ENCODE results near the gene PDE6H. TPM values are rescaled to one million over a fixed set of nuclear protein-coding genes. Genes with fewer than 3 reads are reported as not detected.
A peak's percentile ranks its signal among the peaks of the same experiment; 100 is the strongest.

Gene PDE6H
- total and polyA plus RNA-seq, 5 donors: not detected

GRCh38 chr12:14975457-14975856 is 2.6 kb downstream of the PDE6H start:
- ATAC-seq (no peak), DNase-seq (peak in 1 of 3 donors; percentile 41)
- H3K9me3 ChIP-seq (ENCODE audit: control insufficient read depth, low read length): no peaks in the 10 kb centered on the region
- no peak overlapping the region for H3K27ac ChIP-seq (ENCODE audit: low read length)
- H3K27me3 ChIP-seq (ENCODE audit: control insufficient read depth, insufficient read depth): no peaks in the 10 kb centered on the region
- WGBS: 81% methylated on average over 4 of the region's 4 CpGs
- intact Hi-C loops (cut with DNase I): no loop called here
- no peak overlapping the region for H3K4me3 ChIP-seq (ENCODE audit: low read length)
- H3K4me1 ChIP-seq (ENCODE audit: control insufficient read depth, insufficient read depth, low read length): no peaks in the 10 kb centered on the region

GRCh38 chr12:14976658-14977057 is 3.8 kb downstream of the PDE6H start:
- H3K27ac ChIP-seq (ENCODE audit: low read length): no peak overlapping the region
- no peak for DNase-seq
- intact Hi-C loops (cut with DNase I): no loop called here
- H3K27me3 ChIP-seq (ENCODE audit: control insufficient read depth, insufficient read depth): no peaks in the 10 kb centered on the region
- no peak overlapping the region for H3K4me3 ChIP-seq (ENCODE audit: low read length)
- ATAC-seq: no peak
- no peaks in the 10 kb centered on the region for H3K9me3 ChIP-seq (ENCODE audit: control insufficient read depth, low read length)
- H3K4me1 ChIP-seq (ENCODE audit: control insufficient read depth, insufficient read depth, low read length): no peaks in the 10 kb centered on the region
- WGBS: 83% methylated on average over 3 of the region's 3 CpGs

GRCh38 chr12:14979468-14979867 is 6.6 kb downstream of the PDE6H start:
- ATAC-seq (no peak), DNase-seq (no peak)
- intact Hi-C loops (cut with DNase I): no loop called here
- no peaks in the 10 kb centered on the region for H3K9me3 ChIP-seq (ENCODE audit: control insufficient read depth, low read length)
- H3K4me1 ChIP-seq (ENCODE audit: control insufficient read depth, insufficient read depth, low read length): no peaks in the 10 kb centered on the region
- H3K27me3 ChIP-seq (ENCODE audit: control insufficient read depth, insufficient read depth): no peaks in the 10 kb centered on the region
- H3K4me3 ChIP-seq (ENCODE audit: low read length): no peak overlapping the region
- H3K27ac ChIP-seq (ENCODE audit: low read length): no peak overlapping the region

GRCh38 chr12:14981049-14981448 is 8.2 kb downstream of the PDE6H start:
- Histone ChIP-seq H3K27ac (ENCODE audit: low read length) (no peak overlapping the region), H3K9me3 (ENCODE audit: control insufficient read depth, low read length) (no peaks in the 10 kb centered on the region), H3K4me3 (ENCODE audit: low read length) (no peak overlapping the region), H3K4me1 (ENCODE audit: control insufficient read depth, insufficient read depth, low read length) (no peaks in the 10 kb centered on the region), H3K27me3 (ENCODE audit: control insufficient read depth, insufficient read depth) (no peaks in the 10 kb centered on the region)
- DNase-seq (peak in 1 of 3 donors; percentile 54), ATAC-seq (peak; percentile 29 to 34)
- 88% methylated on average over 2 of the region's 2 CpGs for WGBS
- intact Hi-C loops (cut with DNase I): no loop called here

- no peaks in the 10 kb centered on the region for H3K9me3 ChIP-seq (ENCODE audit: control insufficient read depth, low read length)
- no peaks in the 10 kb centered on the region for H3K4me1 ChIP-seq (ENCODE audit: control insufficient read depth, insufficient read depth, low read length)
- ATAC-seq (peak in 1 of 2 donors; percentile 16), DNase-seq (no peak)
- no peak overlapping the region for H3K27ac ChIP-seq (ENCODE audit: low read length)
- WGBS: 83% methylated on average over 1 of the region's 1 CpG
- H3K27me3 ChIP-seq (ENCODE audit: control insufficient read depth, insufficient read depth): no peaks in the 10 kb centered on the region
- H3K4me3 ChIP-seq (ENCODE audit: low read length): no peak overlapping the region
- intact Hi-C loops (cut with DNase I): no loop called here
Measured at GRCh38 chr12:14982562-14982961, 9.7 kb downstream of the PDE6H start.

- WGBS: 71% methylated on average over 2 of the region's 2 CpGs
- no peak overlapping the region for H3K27ac ChIP-seq (ENCODE audit: low read length)
Measured at GRCh38 chr12:14982991-14983390, 10.1 kb downstream of the PDE6H start.

GRCh38 chr12:14984036-14984435 is 11.2 kb downstream of the PDE6H start:
- intact Hi-C loops (cut with DNase I): no loop called here
- no peaks in the 10 kb centered on the region for H3K9me3 ChIP-seq (ENCODE audit: control insufficient read depth, low read length)
- ATAC-seq (no peak), DNase-seq (no peak)
- no peak overlapping the region for H3K4me3 ChIP-seq (ENCODE audit: low read length)
- H3K4me1 ChIP-seq (ENCODE audit: control insufficient read depth, insufficient read depth, low read length): no peaks in the 10 kb centered on the region
- 50% methylated on average over 1 of the region's 1 CpG for WGBS
- H3K27ac ChIP-seq (ENCODE audit: low read length): no peak overlapping the region
- no peaks in the 10 kb centered on the region for H3K27me3 ChIP-seq (ENCODE audit: control insufficient read depth, insufficient read depth)

More at GRCh38 chr12:14982991-14983390, 10.1 kb downstream of the PDE6H start:
- ATAC-seq (no peak), DNase-seq (no peak)
- Histone ChIP-seq H3K9me3 (ENCODE audit: control insufficient read depth, low read length) (no peaks in the 10 kb centered on the region), H3K4me1 (ENCODE audit: control insufficient read depth, insufficient read depth, low read length) (no peaks in the 10 kb centered on the region), H3K4me3 (ENCODE audit: low read length) (no peak overlapping the region), H3K27me3 (ENCODE audit: control insufficient read depth, insufficient read depth) (no peaks in the 10 kb centered on the region)
- intact Hi-C loops (cut with DNase I): no loop called here

- 52% methylated on average over 1 of the region's 1 CpG for WGBS
- DNase-seq: no peak
- H3K4me3 ChIP-seq (ENCODE audit: low read length): no peak overlapping the region
- intact Hi-C loops (cut with DNase I): no loop called here
- no peaks in the 10 kb centered on the region for H3K27me3 ChIP-seq (ENCODE audit: control insufficient read depth, insufficient read depth)
- peaks cover 2% of the 10 kb centered on the region for H3K4me1 ChIP-seq (ENCODE audit: control insufficient read depth, insufficient read depth, low read length)
- no peaks in the 10 kb centered on the region for H3K9me3 ChIP-seq (ENCODE audit: control insufficient read depth, low read length)
- no peak overlapping the region for H3K27ac ChIP-seq (ENCODE audit: low read length)
- no peak for ATAC-seq
Measured at GRCh38 chr12:14984766-14985285, 12.0 kb downstream of the PDE6H start.

GRCh38 chr12:14986449-14986848 is 13.6 kb downstream of the PDE6H start:
- Histone ChIP-seq H3K27me3 (ENCODE audit: control insufficient read depth, insufficient read depth) (no peaks in the 10 kb centered on the region), H3K4me3 (ENCODE audit: low read length) (no peak overlapping the region), H3K9me3 (ENCODE audit: control insufficient read depth, low read length) (no peaks in the 10 kb centered on the region), H3K4me1 (ENCODE audit: control insufficient read depth, insufficient read depth, low read length) (peaks cover 2% of the 10 kb centered on the region), H3K27ac (ENCODE audit: low read length) (no peak overlapping the region)
- no peak for DNase-seq
- 52% methylated on average over 4 of the region's 4 CpGs for whole genome bisulfite sequencing
- intact Hi-C loops (cut with DNase I): no loop called here
- ATAC-seq: no peak

GRCh38 chr12:14988035-14988434 is 15.2 kb downstream of the PDE6H start:
- Histone ChIP-seq H3K4me1 (ENCODE audit: control insufficient read depth, insufficient read depth, low read length) (peaks cover 2% of the 10 kb centered on the region), H3K27me3 (ENCODE audit: control insufficient read depth, insufficient read depth) (no peaks in the 10 kb centered on the region), H3K27ac (ENCODE audit: low read length) (no peak overlapping the region), H3K4me3 (ENCODE audit: low read length) (no peak overlapping the region), H3K9me3 (ENCODE audit: control insufficient read depth, low read length) (no peaks in the 10 kb centered on the region)
- DNase-seq: no peak
- ATAC-seq: no peak
- 82% methylated on average over 3 of the region's 3 CpGs for WGBS
- intact Hi-C loops (cut with DNase I): no loop called here

- DNase-seq (no peak), ATAC-seq (no peak)
- 13% methylated on average over 1 of the region's 1 CpG for WGBS
- H3K27ac ChIP-seq (ENCODE audit: low read length): no peak overlapping the region
- no peaks in the 10 kb centered on the region for H3K27me3 ChIP-seq (ENCODE audit: control insufficient read depth, insufficient read depth)
- no peaks in the 10 kb centered on the region for H3K9me3 ChIP-seq (ENCODE audit: control insufficient read depth, low read length)
- peaks cover 2% of the 10 kb centered on the region for H3K4me1 ChIP-seq (ENCODE audit: control insufficient read depth, insufficient read depth, low read length)
- H3K4me3 ChIP-seq (ENCODE audit: low read length): no peak overlapping the region
- intact Hi-C loops (cut with DNase I): loop anchor here in 1 of 4 donors (5.0 kb wide), 1 partner anchor 147 kb away; the partner anchor contains the start of gene ART4
Measured at GRCh38 chr12:14989790-14990189, 16.9 kb downstream of the PDE6H start.

GRCh38 chr12:14991069-14991468 is 18.2 kb downstream of the PDE6H start:
- Histone ChIP-seq H3K27me3 (ENCODE audit: control insufficient read depth, insufficient read depth) (no peaks in the 10 kb centered on the region), H3K4me3 (ENCODE audit: low read length) (no peak overlapping the region), H3K4me1 (ENCODE audit: control insufficient read depth, insufficient read depth, low read length) (peaks cover 4% of the 10 kb centered on the region), H3K27ac (ENCODE audit: low read length) (no peak overlapping the region), H3K9me3 (ENCODE audit: control insufficient read depth, low read length) (no peaks in the 10 kb centered on the region)
- intact Hi-C loops (cut with DNase I): loop anchor here in 1 of 4 donors (5.0 kb wide), 1 partner anchor 149 kb away; the partner anchor contains the start of gene ART4
- DNase-seq (no peak), ATAC-seq (no peak)

Measured in right cardiac atrium (tissue), 5 donors.